K562 (cell line): ENCODE results near the gene PRAC2.

ENCODE experiments used
- CBFB ChIP-seq: sonication (generic); formaldehyde crosslinking; IDR thresholded peaks from 2 replicates; pipeline ENCODE4 v1.4.0; 2020; ENCODE audit warnings: mild to moderate bottlenecking, missing genetic modification reagents
- GABPA ChIP-seq: fragments of 200-800 bp; sonication (Bioruptor generic); conservative IDR thresholded peaks from 2 replicates; pipeline ENCODE4 v1.6.1; 2016; ENCODE audit warnings: low read depth, missing genetic modification characterization, missing compliant biosample characterization
- MTA2 ChIP-seq: fragments of 450-650 bp; IDR thresholded peaks from 2 replicates; pipeline ENCODE4 v1.6.1; 2016; ENCODE audit warnings: low read depth

- TF ChIP-seq CBFB (CRISPR knock-in tag) (no peak), GABPA (tag) (no peak), MTA2 (no peak)
Observed at GRCh38 chr17:48723423-48724250, 652 bp downstream of the PRAC2 start.
